Lung microvascular endothelial cell (primary cell): ENCODE results near the gene GPR52. TPM values are rescaled to one million over a fixed set of nuclear protein-coding genes. Genes with fewer than 3 reads are reported as not detected.

Experiments
- DNase-seq, 2 donors: peaks; one replicate each; pipeline versions ENCODE4 v3.0.0 to v3.0.0-alpha.2; 2010; ENCODE audit warnings: low read depth in 2 of 2
- total RNA-seq: library from RNA; depleted of rRNA; stranded (reverse); fragments of >200 nt; gene quantifications from 2 replicates; pipeline ENCODE4 v1.2.1, GENCODE V29; 2014

GPR52 gene
- total RNA-seq, 1 donor from 2014 or later, result 0.99 TPM

- no peak for DNase-seq
Measured at GRCh38 chr1:174466607-174467006, 18.8 kb downstream of the GPR52 start.

GRCh38 chr1:174469052-174469451 lies 21.3 kb downstream of the GPR52 start:
- DNase-seq, result no peak

GRCh38 chr1:174469687-174470086 lies 21.9 kb downstream of the GPR52 start:
- DNase-seq, result no peak

- DNase-seq, result no peak
Measured at GRCh38 chr1:174479281-174479680, 31.5 kb downstream of the GPR52 start.

GRCh38 chr1:174480324-174480723 lies 32.6 kb downstream of the GPR52 start:
- no peak for DNase-seq

- no peak for DNase-seq
Measured at GRCh38 chr1:174491606-174492005, 43.8 kb downstream of the GPR52 start.

- DNase-seq, result no peak
Measured at GRCh38 chr1:174497478-174497877, 49.7 kb downstream of the GPR52 start.
